GM19452 (cell line): Measurements from ENCODE around the gene MRC2.
"Not testable (repeated sequence)": the region's sequence is repeated elsewhere in the genome, so short reads cannot be mapped to it uniquely, and the experiment has no call there.

Experiments
- ATAC-seq: cut with Tn5 transposase; IDR thresholded peaks from one replicate; pipeline ENCODE4 v1.9.1; 2021; ENCODE audit not compliant: unreplicated experiment

MRC2 gene, protein sequence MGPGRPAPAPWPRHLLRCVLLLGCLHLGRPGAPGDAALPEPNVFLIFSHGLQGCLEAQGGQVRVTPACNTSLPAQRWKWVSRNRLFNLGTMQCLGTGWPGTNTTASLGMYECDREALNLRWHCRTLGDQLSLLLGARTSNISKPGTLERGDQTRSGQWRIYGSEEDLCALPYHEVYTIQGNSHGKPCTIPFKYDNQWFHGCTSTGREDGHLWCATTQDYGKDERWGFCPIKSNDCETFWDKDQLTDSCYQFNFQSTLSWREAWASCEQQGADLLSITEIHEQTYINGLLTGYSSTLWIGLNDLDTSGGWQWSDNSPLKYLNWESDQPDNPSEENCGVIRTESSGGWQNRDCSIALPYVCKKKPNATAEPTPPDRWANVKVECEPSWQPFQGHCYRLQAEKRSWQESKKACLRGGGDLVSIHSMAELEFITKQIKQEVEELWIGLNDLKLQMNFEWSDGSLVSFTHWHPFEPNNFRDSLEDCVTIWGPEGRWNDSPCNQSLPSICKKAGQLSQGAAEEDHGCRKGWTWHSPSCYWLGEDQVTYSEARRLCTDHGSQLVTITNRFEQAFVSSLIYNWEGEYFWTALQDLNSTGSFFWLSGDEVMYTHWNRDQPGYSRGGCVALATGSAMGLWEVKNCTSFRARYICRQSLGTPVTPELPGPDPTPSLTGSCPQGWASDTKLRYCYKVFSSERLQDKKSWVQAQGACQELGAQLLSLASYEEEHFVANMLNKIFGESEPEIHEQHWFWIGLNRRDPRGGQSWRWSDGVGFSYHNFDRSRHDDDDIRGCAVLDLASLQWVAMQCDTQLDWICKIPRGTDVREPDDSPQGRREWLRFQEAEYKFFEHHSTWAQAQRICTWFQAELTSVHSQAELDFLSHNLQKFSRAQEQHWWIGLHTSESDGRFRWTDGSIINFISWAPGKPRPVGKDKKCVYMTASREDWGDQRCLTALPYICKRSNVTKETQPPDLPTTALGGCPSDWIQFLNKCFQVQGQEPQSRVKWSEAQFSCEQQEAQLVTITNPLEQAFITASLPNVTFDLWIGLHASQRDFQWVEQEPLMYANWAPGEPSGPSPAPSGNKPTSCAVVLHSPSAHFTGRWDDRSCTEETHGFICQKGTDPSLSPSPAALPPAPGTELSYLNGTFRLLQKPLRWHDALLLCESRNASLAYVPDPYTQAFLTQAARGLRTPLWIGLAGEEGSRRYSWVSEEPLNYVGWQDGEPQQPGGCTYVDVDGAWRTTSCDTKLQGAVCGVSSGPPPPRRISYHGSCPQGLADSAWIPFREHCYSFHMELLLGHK (N-terminal part only)

GRCh38 chr17:62627219-62627903 is at the start of gene MRC2:
Gene MRC2 (plus strand): TSS chr17:62627670. CDS start chr17:62627803, 133 bp downstream.
- no peak for ATAC-seq

- no peak for ATAC-seq
These were observed 48.5 kb upstream of the MRC2 start for GRCh38 chr17:62578757-62579487.

DNA sequence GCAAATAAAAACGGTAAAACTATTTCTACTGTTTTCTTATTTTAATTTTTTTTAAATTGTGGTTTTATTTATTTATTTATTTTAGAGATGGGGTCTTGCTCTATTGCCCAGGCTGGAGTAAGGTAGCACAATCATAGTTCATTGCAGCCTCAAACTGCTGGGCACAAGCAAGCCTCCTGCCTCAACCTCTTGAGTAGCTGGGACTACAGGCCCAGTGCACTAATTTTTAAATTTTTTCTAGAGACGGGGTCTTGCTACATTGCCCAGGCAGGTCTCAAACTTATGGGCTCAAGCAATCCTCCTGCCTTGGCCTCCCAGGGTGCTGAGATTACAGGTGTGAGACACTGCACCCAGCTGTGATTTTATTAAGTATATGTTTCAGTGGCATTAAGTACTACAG is 46.5 kb upstream of the MRC2 start:
- ATAC-seq, result no peak

DNA sequence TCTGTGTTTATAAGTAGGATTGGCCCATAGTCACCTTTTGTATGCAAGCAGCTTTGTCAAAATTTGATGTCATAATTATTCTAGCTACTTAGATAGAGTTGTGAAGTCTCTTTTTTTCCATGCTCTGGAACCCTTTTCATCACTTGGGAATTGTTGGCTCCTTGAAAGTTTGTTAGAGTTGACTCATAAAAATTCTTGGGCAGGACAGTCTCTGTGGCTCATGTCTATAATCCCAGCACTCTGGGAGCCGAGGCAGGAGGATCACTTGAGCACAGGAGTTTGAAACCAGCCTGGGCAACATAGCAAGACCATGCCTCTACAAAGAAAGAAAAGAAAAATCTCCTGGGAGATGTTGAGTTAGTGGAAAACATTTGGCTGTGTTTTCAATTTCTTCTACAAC is 45.7 kb upstream of the MRC2 start:
- ATAC-seq, result no peak

GRCh38 chr17:62587554-62587953 is 39.9 kb upstream of the MRC2 start:
- ATAC-seq, result no peak

GRCh38 chr17:62588109-62588508 is 39.4 kb upstream of the MRC2 start:
- ATAC-seq, result no peak

DNA sequence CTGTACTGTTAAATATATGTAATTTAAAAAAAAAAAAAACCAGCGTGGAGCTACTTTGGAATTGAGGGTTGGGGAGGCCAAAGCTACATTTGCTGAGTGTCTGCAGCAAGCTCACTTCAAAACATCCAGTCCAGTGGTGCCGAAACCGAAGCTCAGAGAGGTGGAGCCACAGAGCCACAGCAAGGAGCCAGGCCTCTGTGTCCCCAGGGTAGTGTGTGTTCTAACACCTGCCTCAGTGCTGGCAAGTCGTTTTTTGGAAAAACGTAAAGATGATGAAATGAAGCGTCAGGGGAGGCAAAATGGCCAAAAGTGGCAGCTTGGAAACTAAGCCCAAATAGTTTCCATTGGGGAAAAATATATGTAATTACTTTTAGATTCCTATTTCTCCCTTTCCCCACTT is 36.1 kb upstream of the MRC2 start:
- no peak for ATAC-seq

GRCh38 chr17:62591822-62592221 is 35.6 kb upstream of the MRC2 start:
- not testable (repeated sequence) for ATAC-seq

GRCh38 chr17:62592341-62593099 is 35.0 kb upstream of the MRC2 start:
- ATAC-seq, result no peak

- no peak for ATAC-seq
These were observed 32.0 kb upstream of the MRC2 start for GRCh38 chr17:62595484-62595883.

DNA sequence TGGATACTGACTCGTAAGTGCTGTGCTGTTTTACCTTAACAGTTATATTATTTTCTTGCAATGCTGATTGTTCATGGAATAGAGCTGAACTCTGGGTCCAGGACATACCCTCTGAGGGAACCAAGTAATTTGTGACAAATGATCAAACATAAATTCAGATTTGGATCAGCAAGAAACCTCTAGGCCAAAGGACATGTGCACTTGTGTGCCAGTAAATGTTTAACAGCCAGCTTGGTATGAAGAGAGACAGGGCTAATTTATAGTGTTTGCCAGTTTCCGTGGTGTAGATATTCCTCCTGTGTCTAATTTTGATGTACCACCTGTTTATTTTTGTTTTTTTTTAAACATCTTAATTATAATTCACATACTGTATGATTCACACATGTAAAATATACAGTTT is 30.8 kb upstream of the MRC2 start:
- ATAC-seq, result no peak

DNA sequence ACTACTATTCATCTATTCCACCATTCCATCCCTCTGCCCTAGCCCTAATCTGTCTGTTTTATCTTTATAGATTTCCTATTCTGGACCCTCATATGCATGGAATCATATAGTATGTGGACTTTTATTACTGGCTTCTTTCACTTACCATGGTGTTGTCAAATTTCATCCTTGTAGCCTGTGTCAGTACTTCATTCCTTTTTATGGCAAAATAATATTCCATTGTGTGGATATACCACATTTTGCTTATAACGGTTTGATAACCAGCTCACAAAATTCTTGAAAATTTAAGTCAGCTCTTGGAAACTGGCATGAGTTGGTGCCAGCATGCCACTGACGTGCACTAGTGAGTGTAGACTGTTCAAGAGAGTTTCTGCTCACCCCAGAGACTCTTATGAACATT is 30.3 kb upstream of the MRC2 start:
- ATAC-seq, result no peak

GRCh38 chr17:62597920-62598319 is 29.6 kb upstream of the MRC2 start:
- ATAC-seq, result no peak

DNA sequence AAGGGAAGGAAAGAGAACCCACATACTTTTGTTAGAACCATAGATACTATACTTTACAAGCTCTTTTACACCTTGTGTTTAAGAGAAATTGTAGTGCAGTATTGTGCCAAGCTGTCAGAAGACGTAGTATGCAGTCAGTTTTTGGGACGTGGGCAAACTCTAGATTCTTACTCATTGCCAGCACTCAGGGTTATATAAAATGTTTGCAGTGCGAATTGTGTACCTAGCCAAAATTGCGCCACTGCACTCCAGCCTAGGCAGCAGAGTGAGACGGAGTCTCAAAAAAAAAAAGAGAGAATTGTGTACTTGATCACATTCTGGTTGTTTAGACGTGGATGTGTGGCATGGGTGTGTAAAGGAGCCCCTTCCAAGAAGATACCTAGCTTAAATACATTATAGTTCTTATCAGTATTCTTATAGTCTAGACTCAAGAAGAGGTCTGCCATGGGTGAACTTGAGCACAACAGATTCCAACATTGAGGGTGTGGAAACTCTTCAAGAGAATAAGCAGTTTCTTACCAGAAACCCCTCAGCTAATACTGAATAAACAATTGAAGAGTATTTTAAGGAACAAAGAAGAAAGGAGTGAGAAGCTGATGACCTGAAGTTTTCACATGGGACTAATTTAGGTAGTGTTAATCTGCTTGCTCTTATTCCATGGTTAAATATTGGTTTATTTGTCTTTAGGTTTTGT is 27.4 kb upstream of the MRC2 start:
- no peak for ATAC-seq

- ATAC-seq, result no peak
These were observed 26.7 kb upstream of the MRC2 start for GRCh38 chr17:62600805-62601204.

GRCh38 chr17:62601471-62601870 is 26.0 kb upstream of the MRC2 start:
- ATAC-seq, result no peak

DNA sequence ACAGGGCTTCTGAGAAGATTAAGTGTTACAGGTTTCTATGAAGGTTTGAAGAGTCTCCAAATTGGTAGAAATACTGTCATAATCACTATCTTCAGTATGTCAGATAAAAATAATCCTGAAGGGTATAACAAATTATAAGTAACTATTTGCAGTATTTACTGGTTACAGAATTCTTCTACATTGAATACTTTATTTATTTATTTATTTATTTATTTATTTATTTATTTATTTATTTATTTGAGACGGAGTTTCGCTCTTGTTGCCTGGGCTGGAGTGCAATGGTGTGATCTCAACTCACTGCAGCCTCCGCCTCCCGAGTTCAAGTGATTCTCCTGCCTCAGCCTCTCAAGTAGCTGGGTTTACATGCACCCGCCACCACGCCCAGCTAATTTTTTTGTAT is 23.7 kb upstream of the MRC2 start:
- not testable (repeated sequence) for ATAC-seq

GRCh38 chr17:62605588-62605987 is 21.9 kb upstream of the MRC2 start:
- no peak for ATAC-seq

- ATAC-seq, result peak; percentile 66
These were observed 16.2 kb upstream of the MRC2 start for GRCh38 chr17:62611292-62611691.
